Neural cell (in vitro differentiated cells): ENCODE measurements around the gene CLIC6. TPM values are rescaled to one million over a fixed set of nuclear protein-coding genes. Genes with fewer than 3 reads are reported as not detected.

ENCODE experiments used
- H2AFZ ChIP-seq: fragments of 200-600, 300-800 bp; sonication (generic), shearing (Covaris generic); 2 replicates; pipeline ENCODE4 v1.6.0; 2014; ENCODE audit warnings: low read depth, mild to moderate bottlenecking, antibody characterized with exemption, low read length, moderate library complexity
- H3F3A ChIP-seq: fragments of 200-600 bp; shearing (Covaris generic); 2 replicates; pipeline ENCODE4 v1.6.1; 2016; ENCODE audit warnings: mild to moderate bottlenecking, moderate library complexity, mixed read lengths, antibody characterized with exemption, low read length; ENCODE audit not compliant: insufficient read depth, poor library complexity, severe bottlenecking
- H3K27ac ChIP-seq: fragments of 200-600, 300-800 bp; sonication (generic), shearing (Covaris generic); 2 replicates; pipeline ENCODE4 v1.5.1; 2014; ENCODE audit warnings: mild to moderate bottlenecking, low read length, moderate library complexity
- H3K27me3 ChIP-seq: fragments of 300-800, 200-600 bp; sonication (generic), shearing (Covaris generic); 2 replicates; pipeline ENCODE4 v1.6.0; 2014; ENCODE audit warnings: mild to moderate bottlenecking, low read depth, low read length, moderate library complexity; ENCODE audit not compliant: insufficient read depth
- H3K36me3 ChIP-seq: fragments of 300-800, 200-600 bp; sonication (generic), shearing (Covaris generic); 2 replicates; pipeline ENCODE4 v1.5.1; 2014; ENCODE audit warnings: mild to moderate bottlenecking, antibody characterized with exemption, low read length, moderate library complexity; ENCODE audit not compliant: insufficient read depth
- H3K4me2 ChIP-seq: fragments of 300-800, 200-600 bp; sonication (generic), shearing (Covaris generic); 2 replicates; pipeline ENCODE4 v1.6.0; 2014; ENCODE audit warnings: mild to moderate bottlenecking, low read length
- H3K4me3 ChIP-seq: fragments of 300-800, 200-600 bp; sonication (generic), shearing (Covaris generic); 2 replicates; pipeline ENCODE4 v1.5.1; 2014; ENCODE audit warnings: mild to moderate bottlenecking, low read length, moderate library complexity
- H3K79me2 ChIP-seq: fragments of 200-600 bp; shearing (Covaris generic); replicated peaks from 2 replicates; pipeline ENCODE4 v1.6.0; 2014; ENCODE audit warnings: mild to moderate bottlenecking, low read length, moderate library complexity; ENCODE audit not compliant: insufficient read depth
- H3K9ac ChIP-seq: fragments of 300-800, 200-600 bp; sonication (generic), shearing (Covaris generic); 2 replicates; pipeline ENCODE4 v1.6.1; 2016; ENCODE audit warnings: mild to moderate bottlenecking, low read length, mixed read lengths
- H3K9me2 ChIP-seq: fragments of 200-600 bp; shearing (Covaris generic); 2 replicates; pipeline ENCODE4 v1.6.1; 2016; ENCODE audit warnings: mild to moderate bottlenecking, low read length, mixed read lengths; ENCODE audit not compliant: insufficient read depth
- H3K9me3 ChIP-seq: fragments of 200-600, 300-800 bp; sonication (generic), shearing (Covaris generic); 2 replicates; pipeline ENCODE4 v1.6.1; 2016; ENCODE audit warnings: mild to moderate bottlenecking, mixed run types, low read length, moderate library complexity, mixed read lengths
- H4K20me1 ChIP-seq: fragments of 200-600 bp; shearing (Covaris generic); 2 replicates; pipeline ENCODE4 v1.6.1; 2016; ENCODE audit warnings: mild to moderate bottlenecking, mixed run types; ENCODE audit not compliant: insufficient read depth
- EP300 ChIP-seq: fragments of 450-650 bp; conservative IDR thresholded peaks from 2 replicates; pipeline ENCODE4 v1.6.1; 2014; ENCODE audit warnings: antibody characterized with exemption, mild to moderate bottlenecking, moderate library complexity; ENCODE audit not compliant: poor library complexity, severe bottlenecking
- EZH2 ChIP-seq: fragments of 200-600, 300-800 bp; shearing (Covaris generic), sonication (generic); IDR thresholded peaks from 2 replicates; pipeline ENCODE4 v1.6.1; 2014; ENCODE audit warnings: antibody characterized with exemption, low read length, borderline replicate concordance, mild to moderate bottlenecking; ENCODE audit not compliant: insufficient read depth, poor library complexity, severe bottlenecking
- MXI1 ChIP-seq: fragments of 450-650 bp; conservative IDR thresholded peaks from 2 replicates; pipeline ENCODE4 v1.6.1; 2014; ENCODE audit warnings: antibody characterized with exemption, mild to moderate bottlenecking; ENCODE audit not compliant: poor library complexity, severe bottlenecking
- RAD21 ChIP-seq: fragments of 450-650 bp; conservative IDR thresholded peaks from 2 replicates; pipeline ENCODE4 v1.6.1; 2014; ENCODE audit warnings: antibody characterized with exemption, mild to moderate bottlenecking, moderate library complexity
- SMC3 ChIP-seq: fragments of 450-650 bp; conservative IDR thresholded peaks from 2 replicates; pipeline ENCODE4 v1.6.1; 2014; ENCODE audit warnings: antibody characterized with exemption, mild to moderate bottlenecking, moderate library complexity; ENCODE audit not compliant: poor library complexity
- TAF1 ChIP-seq: IDR thresholded peaks from 2 replicates; pipeline ENCODE4 v1.6.1; 2012; ENCODE audit warnings: low read depth
- polyA plus RNA-seq: library from polyadenylated mRNA; depleted of rRNA; stranded (reverse); fragments of >200 nt; gene quantifications from 2 replicates; pipeline ENCODE4 v1.2.3, GENCODE V29; 2014
- TF ChIP-seq, protein P1 (sequence below): fragments of 450-650 bp; IDR thresholded peaks from 2 replicates; pipeline ENCODE4 v1.5.1; 2014; ENCODE audit warnings: antibody characterized with exemption, mild to moderate bottlenecking, moderate library complexity; ENCODE audit not compliant: poor library complexity, severe bottlenecking
- TF ChIP-seq, protein P2 (sequence below): IDR thresholded peaks from 2 replicates; pipeline ENCODE4 v1.6.1; 2012; ENCODE audit warnings: borderline replicate concordance

Gene CLIC6
- polyA plus RNA-seq, 1 donor from 2014 or later, result 0.32 TPM

DNA sequence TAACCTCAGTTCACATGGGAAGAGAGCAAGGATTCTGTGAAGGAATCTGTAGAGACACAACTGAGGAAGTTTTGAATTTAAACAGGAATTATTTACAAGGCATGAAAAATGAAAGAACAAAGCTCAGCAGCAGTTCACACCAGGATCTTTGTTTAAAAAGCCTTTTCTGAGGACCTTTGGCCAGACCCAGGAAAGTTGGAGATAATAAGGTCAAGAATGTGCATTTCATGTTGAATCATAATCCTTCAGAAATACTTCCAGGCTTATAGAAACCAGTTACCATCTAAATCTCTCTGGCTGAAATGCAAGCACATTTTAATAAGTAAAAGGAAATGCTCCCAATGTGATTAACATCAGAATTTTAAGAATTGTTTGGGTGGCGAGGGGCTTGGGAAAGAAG lies 2.7 kb downstream of the CLIC6 start:
- Histone ChIP-seq H3K79me2 (no peaks in the 10 kb centered on the region), H3K4me2 (no peak overlapping the region), H3K36me3 (no peaks in the 10 kb centered on the region), H3K27me3 (peaks cover 63% of the 10 kb centered on the region), H3K9ac (no peak overlapping the region), H2AFZ (no peak overlapping the region), H3K27ac (no peak overlapping the region), H3K9me2 (no peaks in the 10 kb centered on the region), H3K9me3 (no peaks in the 10 kb centered on the region), H4K20me1 (no peaks in the 10 kb centered on the region), H3K4me3 (no peak overlapping the region), H3F3A (no peaks in the 10 kb centered on the region)
- TF ChIP-seq EZH2 (no peak), RAD21 (no peak)

DNA sequence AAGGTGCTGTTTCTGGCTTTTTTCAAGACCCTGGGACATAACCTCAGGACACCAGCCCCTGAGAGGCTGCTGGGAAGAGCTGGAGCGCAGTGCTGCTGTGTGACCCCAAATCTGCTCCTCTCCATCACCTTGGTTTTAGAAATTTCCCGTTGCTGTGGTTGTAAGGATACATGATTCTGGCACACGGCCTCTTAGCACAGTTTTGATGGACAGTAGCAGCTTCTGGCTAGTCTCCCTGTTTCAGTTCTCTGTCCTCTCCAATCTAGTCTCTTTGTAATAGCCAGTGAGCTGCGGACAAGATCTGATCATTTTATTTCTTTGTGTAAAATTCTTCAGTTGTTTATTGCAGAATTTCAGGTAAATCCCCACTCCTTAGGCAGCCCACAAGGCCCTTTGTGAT lies 3.1 kb downstream of the CLIC6 start:
- H3K36me3 ChIP-seq, result no peaks in the 10 kb centered on the region
- H3K4me3 ChIP-seq, result no peak overlapping the region
- H3K27ac ChIP-seq, result no peak overlapping the region
- H3K4me2 ChIP-seq, result no peak overlapping the region
- H3F3A ChIP-seq, result no peaks in the 10 kb centered on the region
- no peaks in the 10 kb centered on the region for H3K9me3 ChIP-seq
- H3K79me2 ChIP-seq, result no peaks in the 10 kb centered on the region
- H3K27me3 ChIP-seq, result peaks cover 60% of the 10 kb centered on the region
- H3K9me2 ChIP-seq, result no peaks in the 10 kb centered on the region
- H3K9ac ChIP-seq, result no peak overlapping the region
- TF ChIP-seq RAD21 (no peak), TAF1 (no peak), EP300 (no peak), SMC3 (no peak), MXI1 (no peak), EZH2 (no peak)
- TF ChIP-seq, protein P1, sequence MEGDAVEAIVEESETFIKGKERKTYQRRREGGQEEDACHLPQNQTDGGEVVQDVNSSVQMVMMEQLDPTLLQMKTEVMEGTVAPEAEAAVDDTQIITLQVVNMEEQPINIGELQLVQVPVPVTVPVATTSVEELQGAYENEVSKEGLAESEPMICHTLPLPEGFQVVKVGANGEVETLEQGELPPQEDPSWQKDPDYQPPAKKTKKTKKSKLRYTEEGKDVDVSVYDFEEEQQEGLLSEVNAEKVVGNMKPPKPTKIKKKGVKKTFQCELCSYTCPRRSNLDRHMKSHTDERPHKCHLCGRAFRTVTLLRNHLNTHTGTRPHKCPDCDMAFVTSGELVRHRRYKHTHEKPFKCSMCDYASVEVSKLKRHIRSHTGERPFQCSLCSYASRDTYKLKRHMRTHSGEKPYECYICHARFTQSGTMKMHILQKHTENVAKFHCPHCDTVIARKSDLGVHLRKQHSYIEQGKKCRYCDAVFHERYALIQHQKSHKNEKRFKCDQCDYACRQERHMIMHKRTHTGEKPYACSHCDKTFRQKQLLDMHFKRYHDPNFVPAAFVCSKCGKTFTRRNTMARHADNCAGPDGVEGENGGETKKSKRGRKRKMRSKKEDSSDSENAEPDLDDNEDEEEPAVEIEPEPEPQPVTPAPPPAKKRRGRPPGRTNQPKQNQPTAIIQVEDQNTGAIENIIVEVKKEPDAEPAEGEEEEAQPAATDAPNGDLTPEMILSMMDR, result no peak
- TF ChIP-seq, protein P2, sequence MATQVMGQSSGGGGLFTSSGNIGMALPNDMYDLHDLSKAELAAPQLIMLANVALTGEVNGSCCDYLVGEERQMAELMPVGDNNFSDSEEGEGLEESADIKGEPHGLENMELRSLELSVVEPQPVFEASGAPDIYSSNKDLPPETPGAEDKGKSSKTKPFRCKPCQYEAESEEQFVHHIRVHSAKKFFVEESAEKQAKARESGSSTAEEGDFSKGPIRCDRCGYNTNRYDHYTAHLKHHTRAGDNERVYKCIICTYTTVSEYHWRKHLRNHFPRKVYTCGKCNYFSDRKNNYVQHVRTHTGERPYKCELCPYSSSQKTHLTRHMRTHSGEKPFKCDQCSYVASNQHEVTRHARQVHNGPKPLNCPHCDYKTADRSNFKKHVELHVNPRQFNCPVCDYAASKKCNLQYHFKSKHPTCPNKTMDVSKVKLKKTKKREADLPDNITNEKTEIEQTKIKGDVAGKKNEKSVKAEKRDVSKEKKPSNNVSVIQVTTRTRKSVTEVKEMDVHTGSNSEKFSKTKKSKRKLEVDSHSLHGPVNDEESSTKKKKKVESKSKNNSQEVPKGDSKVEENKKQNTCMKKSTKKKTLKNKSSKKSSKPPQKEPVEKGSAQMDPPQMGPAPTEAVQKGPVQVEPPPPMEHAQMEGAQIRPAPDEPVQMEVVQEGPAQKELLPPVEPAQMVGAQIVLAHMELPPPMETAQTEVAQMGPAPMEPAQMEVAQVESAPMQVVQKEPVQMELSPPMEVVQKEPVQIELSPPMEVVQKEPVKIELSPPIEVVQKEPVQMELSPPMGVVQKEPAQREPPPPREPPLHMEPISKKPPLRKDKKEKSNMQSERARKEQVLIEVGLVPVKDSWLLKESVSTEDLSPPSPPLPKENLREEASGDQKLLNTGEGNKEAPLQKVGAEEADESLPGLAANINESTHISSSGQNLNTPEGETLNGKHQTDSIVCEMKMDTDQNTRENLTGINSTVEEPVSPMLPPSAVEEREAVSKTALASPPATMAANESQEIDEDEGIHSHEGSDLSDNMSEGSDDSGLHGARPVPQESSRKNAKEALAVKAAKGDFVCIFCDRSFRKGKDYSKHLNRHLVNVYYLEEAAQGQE, result no peak
- no peak overlapping the region for H2AFZ ChIP-seq
- no peaks in the 10 kb centered on the region for H4K20me1 ChIP-seq

DNA sequence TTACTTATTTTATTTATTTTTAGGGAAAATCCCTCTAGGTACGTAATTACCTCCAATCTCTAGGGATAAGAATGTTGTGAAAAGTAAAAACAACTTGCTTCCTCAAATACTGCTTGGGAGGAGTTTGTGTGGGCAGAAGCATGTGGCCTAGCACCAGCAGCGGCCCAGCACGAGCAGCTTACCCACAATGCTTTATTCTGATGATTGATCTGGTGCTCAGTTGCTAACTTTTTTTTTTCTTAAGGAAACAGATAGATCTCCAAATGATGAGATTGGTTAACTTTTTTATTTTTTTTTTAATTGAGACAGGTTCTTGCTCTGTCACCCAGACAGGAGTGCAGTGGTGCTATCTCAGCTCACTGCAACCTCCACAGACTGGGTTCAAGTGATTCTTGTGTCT lies 4.2 kb downstream of the CLIC6 start:
- Histone ChIP-seq H4K20me1 (no peaks in the 10 kb centered on the region), H3K9me2 (no peaks in the 10 kb centered on the region), H3K4me2 (no peak overlapping the region), H2AFZ (no peak overlapping the region), H3K4me3 (no peak overlapping the region), H3K9me3 (no peaks in the 10 kb centered on the region), H3K79me2 (no peaks in the 10 kb centered on the region), H3K9ac (no peak overlapping the region), H3F3A (no peaks in the 10 kb centered on the region), H3K36me3 (no peaks in the 10 kb centered on the region), H3K27me3 (peaks cover 49% of the 10 kb centered on the region), H3K27ac (no peak overlapping the region)
- TF ChIP-seq MXI1, result no peak
